H1 (cell line): Measurements from ENCODE around the gene CD46. TPM values are rescaled to one million over a fixed set of nuclear protein-coding genes. Genes with fewer than 3 reads are reported as not detected.

Experiments used
- CTCF ChIA-PET: fragments of 300-600 bp; sonication (Branson Sonifier 250); formaldehyde crosslinking; loops from one replicate; lab custom pipeline; 2021; ENCODE audit not compliant: partially characterized antibody; lab: Charles Lee
- POLR2A ChIA-PET: fragments of 300-600 bp; sonication (Branson Sonifier 250); formaldehyde crosslinking; loops from one replicate; lab custom pipeline; 2021; ENCODE audit warnings: inconsistent platforms; ENCODE audit not compliant: partially characterized antibody; lab: Charles Lee
- DNase-seq, 2 experiments: peaks; one replicate each; pipeline versions ENCODE4 v3.0.0 to v3.0.0-alpha.2; 2010 to 2022; ENCODE audit warnings: low spot score in 2 of 2, low read depth in 1 of 2, mixed read lengths in 1 of 2
- FAIRE-seq: peaks from 2 replicates; lab custom pipeline; 2011; peaks lifted over from hg19 to GRCh38; lab: Jason Lieb, UNC
- H2AFZ ChIP-seq: 2 replicates; pipeline ENCODE4 v1.8.1; 2012; ENCODE audit warnings: low read length, inconsistent platforms
- H2AK5ac ChIP-seq: 2 replicates; pipeline ENCODE4 v1.6.1; 2013; ENCODE audit warnings: low read depth, low read length
- H2BK120ac ChIP-seq: replicated peaks from 2 replicates; pipeline ENCODE3; 2013; ENCODE audit warnings: low read depth, low read length, inconsistent platforms
- H2BK12ac ChIP-seq: 2 replicates; pipeline ENCODE4 v1.6.1; 2013; ENCODE audit warnings: low read depth, low read length
- H2BK15ac ChIP-seq: 2 replicates; pipeline ENCODE4 v1.6.1; 2013; ENCODE audit warnings: low read length
- H2BK20ac ChIP-seq: 2 replicates; pipeline ENCODE4 v1.6.1; 2013; ENCODE audit warnings: low read length
- H2BK5ac ChIP-seq: 2 replicates; pipeline ENCODE4 v1.6.1; 2013; ENCODE audit warnings: low read depth, low read length
- H3K14ac ChIP-seq: 2 replicates; pipeline ENCODE4 v1.6.1; 2013; ENCODE audit warnings: inconsistent platforms; ENCODE audit not compliant: insufficient read length
- H3K18ac ChIP-seq: 2 replicates; pipeline ENCODE4 v1.6.1; 2013; ENCODE audit warnings: low read length; ENCODE audit errors: extremely low read depth
- H3K23ac ChIP-seq: 2 replicates; pipeline ENCODE4 v1.6.1; 2013; ENCODE audit warnings: inconsistent platforms; ENCODE audit not compliant: insufficient read length
- H3K23me2 ChIP-seq: 2 replicates; pipeline ENCODE4 v1.6.1; 2013; ENCODE audit warnings: low read depth, low read length
- H3K27ac ChIP-seq: 2 replicates; pipeline ENCODE4 v1.6.1; 2011; ENCODE audit warnings: low read depth, low read length, inconsistent platforms
- H3K27me3 ChIP-seq, 4 experiments: replicated peaks in 1 of 4; 1 replicate in 1 of 4; 2 replicates in 3 of 4; pipeline versions ENCODE4 v1.6.1 to v1.8.1; 2011 to 2013; ENCODE audit warnings: low read length in 3 of 4, mild to moderate bottlenecking in 3 of 4, inconsistent platforms in 2 of 4, mixed read lengths in 2 of 4, moderate library complexity in 1 of 4; ENCODE audit not compliant: control insufficient read depth in 3 of 4, insufficient read depth in 3 of 4; ENCODE audit errors: extremely low read depth in 1 of 4
- H3K36me3 ChIP-seq, 4 experiments: 2 replicates each; pipeline versions ENCODE4 v1.6.1 to v1.8.1; 2011 to 2013; ENCODE audit warnings: mild to moderate bottlenecking in 4 of 4, low read length in 3 of 4, moderate library complexity in 2 of 4, control low read depth in 1 of 4, inconsistent platforms in 1 of 4; ENCODE audit not compliant: insufficient read depth in 4 of 4, control insufficient read depth in 2 of 4
- H3K4ac ChIP-seq: replicated peaks from 2 replicates; pipeline ENCODE3; 2013; ENCODE audit warnings: low read length, low read depth, mixed read lengths, inconsistent platforms; ENCODE audit not compliant: insufficient read length
- H3K4me1 ChIP-seq, 4 experiments: replicated peaks in 1 of 4; 1 replicate in 1 of 4; 2 replicates in 3 of 4; pipeline versions ENCODE4 v1.6.1 to v1.8.1; 2011 to 2013; ENCODE audit warnings: low read length in 3 of 4, inconsistent platforms in 2 of 4, mixed read lengths in 1 of 4; ENCODE audit not compliant: insufficient read depth in 4 of 4, control insufficient read depth in 3 of 4
- H3K4me2 ChIP-seq, 2 experiments: 2 replicates each; pipeline versions ENCODE4 v1.6.1 to v1.8.1; 2011 to 2013; ENCODE audit warnings: low read depth in 2 of 2, low read length in 2 of 2, control low read depth in 1 of 2, inconsistent platforms in 1 of 2, mild to moderate bottlenecking in 1 of 2; ENCODE audit not compliant: insufficient read depth in 1 of 2
- H3K4me3 ChIP-seq, 4 experiments: fragments of 200-600, 300-600 bp in 1 of 4; sonication (generic), shearing (Covaris generic), sonication (Bioruptor Twin) in 1 of 4; 2 replicates each; pipeline versions ENCODE4 v1.5.1 to v1.8.1; 2011 to 2016; ENCODE audit warnings: low read length in 4 of 4, low read depth in 3 of 4, control low read depth in 2 of 4, inconsistent platforms in 2 of 4, mild to moderate bottlenecking in 2 of 4, mixed read lengths in 1 of 4, moderate library complexity in 1 of 4; ENCODE audit not compliant: insufficient read depth in 2 of 4; ENCODE audit errors: extremely low read depth in 1 of 4
- H3K56ac ChIP-seq: replicated peaks from 2 replicates; pipeline ENCODE3; 2013; ENCODE audit warnings: low read depth, mild to moderate bottlenecking, mixed read lengths, low read length, inconsistent platforms; ENCODE audit not compliant: insufficient read length
- H3K79me1 ChIP-seq: 2 replicates; pipeline ENCODE4 v1.6.1; 2013; ENCODE audit warnings: low read depth, low read length, control low read depth
- H3K79me2 ChIP-seq, 2 experiments: 2 replicates each; pipeline versions ENCODE4 v1.6.1 to v1.8.1; 2012 to 2013; ENCODE audit warnings: low read length in 2 of 2, mild to moderate bottlenecking in 2 of 2, inconsistent platforms in 1 of 2; ENCODE audit not compliant: insufficient read depth in 2 of 2, control insufficient read depth in 1 of 2
- H3K9ac ChIP-seq, 4 experiments: replicated peaks in 1 of 4; 1 replicate in 1 of 4; 2 replicates in 3 of 4; pipeline versions ENCODE4 v1.6.1 to v1.8.1; 2011 to 2013; ENCODE audit warnings: low read depth in 3 of 4, low read length in 3 of 4, control low read depth in 2 of 4, mild to moderate bottlenecking in 2 of 4, moderate library complexity in 2 of 4, inconsistent platforms in 1 of 4; ENCODE audit errors: extremely low read depth in 1 of 4
- H3K9me3 ChIP-seq, 2 experiments: 2 replicates each; pipeline versions ENCODE4 v1.6.1 to v1.8.1; 2012 to 2013; ENCODE audit warnings: mild to moderate bottlenecking in 2 of 2, moderate library complexity in 2 of 2, control low read depth in 1 of 2, inconsistent platforms in 1 of 2, low read depth in 1 of 2, low read length in 1 of 2, mixed read lengths in 1 of 2; ENCODE audit not compliant: insufficient read depth in 2 of 2
- H4K20me1 ChIP-seq, 2 experiments: replicated peaks in 1 of 2; 2 replicates each; pipeline versions ENCODE3 to v1.8.1; 2011 to 2013; ENCODE audit warnings: inconsistent platforms in 2 of 2, low read length in 2 of 2, mild to moderate bottlenecking in 1 of 2; ENCODE audit not compliant: insufficient read depth in 2 of 2, control insufficient read depth in 1 of 2
- H4K5ac ChIP-seq: 2 replicates; pipeline ENCODE4 v1.6.1; 2013; ENCODE audit warnings: low read length, low read depth, mixed read lengths, inconsistent platforms; ENCODE audit not compliant: insufficient read length
- H4K8ac ChIP-seq: 2 replicates; pipeline ENCODE4 v1.8.0; 2013; ENCODE audit warnings: mild to moderate bottlenecking, moderate library complexity, low read length, inconsistent platforms; ENCODE audit not compliant: insufficient read depth; ENCODE audit errors: extremely low read depth
- H4K91ac ChIP-seq: replicated peaks from 2 replicates; pipeline ENCODE3; 2013; ENCODE audit warnings: low read length, mixed read lengths, inconsistent platforms; ENCODE audit not compliant: insufficient read length
- ATF2 ChIP-seq: IDR thresholded peaks from 2 replicates; pipeline ENCODE4 v1.6.1; 2012; ENCODE audit warnings: low read length, inconsistent platforms
- CBX8 ChIP-seq: fragments of 300-800, 300-1000 bp; sonication (generic); IDR thresholded peaks from 2 replicates; pipeline ENCODE4 v1.7.1; 2016; ENCODE audit warnings: low read depth, low read length, borderline replicate concordance
- CHD1 ChIP-seq: IDR thresholded peaks from 2 replicates; pipeline ENCODE4 v1.6.1; 2012; ENCODE audit warnings: low read depth, low read length, improper control_type of control experiment
- EZH2 ChIP-seq: fragments of 200-600 bp; sonication (generic); IDR thresholded peaks from 2 replicates; pipeline ENCODE4 v1.7.1; 2012; ENCODE audit warnings: low read depth, mild to moderate bottlenecking, moderate library complexity, low read length, inconsistent platforms; ENCODE audit not compliant: severe bottlenecking
- RFX5 ChIP-seq: IDR thresholded peaks from 2 replicates; pipeline ENCODE4 v1.6.1; 2011; ENCODE audit warnings: low read depth, low read length, improper control_type of control experiment, borderline replicate concordance
- WGBS, 2 experiments: shearing (Covaris generic) in 1 of 2; methylation state at CpG; one replicate each; pipeline versions ENCODE4 v1.1.6 to v1.1.7; 2013 to 2015; ENCODE audit warnings: low lambda C conversion rate in 2 of 2, mixed read lengths in 2 of 2, inconsistent platforms in 1 of 2, low coverage in 1 of 2, missing lambda C conversion rate in 1 of 2; ENCODE audit not compliant: insufficient replicate concordance in 2 of 2, insufficient coverage in 1 of 2, insufficient read length in 1 of 2; ENCODE audit errors: extremely low coverage in 1 of 2, missing lambda C conversion rate in 1 of 2; 5-methylcytosine and 5-hydroxymethylcytosine counted together
- polyA plus RNA-seq, 7 experiments: library from polyadenylated mRNA; depleted of rRNA in 3 of 7; stranded (reverse) in 5 of 7; unstranded in 2 of 7; fragments of >200 nt in 5 of 7; fragments of 200-250 nt in 2 of 7; gene quantifications; 1 replicate in 5 of 7; 2 replicates in 1 of 7; 4 replicates in 1 of 7; pipeline versions ENCODE4 v1.2.1 to v1.2.3, GENCODE V29; 2011 to 2013; ENCODE audit warnings: missing spikeins in 2 of 7, mixed read lengths in 2 of 7
- total RNA-seq: library from RNA; stranded (reverse); fragmentation: NEBNext Ultra II Directional; extraction: Animal tissue kit (Norgen Biotek cat#: 25700); gene quantifications from 2 replicates; pipeline ENCODE4 v1.2.1, GENCODE V29; 2021

CD46 gene
- total and polyA plus RNA-seq, 2 of the 8 experiments (the other 6 are each of a cell fraction or from before 2014, with no cell fraction given), result 60.9 to 113 TPM

- Histone ChIP-seq H4K20me1 (no peaks in the 10 kb centered on the region), H3K14ac (no peak overlapping the region), H4K5ac (no peak overlapping the region), H3K27ac (no peak overlapping the region), H3K4ac (no peak overlapping the region), H3K56ac (no peak overlapping the region), H2AFZ (no peak overlapping the region), H3K23me2 (peaks cover 1% of the 10 kb centered on the region; the same call in 1 of the 2 replicates), H3K4me3 (no peak overlapping the region), H3K79me2 (peaks cover 0 to 58% of the 10 kb centered on the region in 2 experiments; a peak in 3 of 4 replicates), H3K9me3 (peaks cover 0 to 4% of the 10 kb centered on the region in 2 experiments; a peak in 1 of 4 replicates), H2BK120ac (no peak overlapping the region), H3K9ac (no peak overlapping the region), H2BK5ac (no peak overlapping the region), H3K4me2 (no peak overlapping the region), H2BK20ac (no peak overlapping the region), H3K23ac (no peak overlapping the region), H3K27me3 (no peaks in the 10 kb centered on the region), H2BK12ac (no peak overlapping the region), H3K4me1 (no peaks in the 10 kb centered on the region), H4K91ac (no peak overlapping the region), H3K79me1 (no peaks in the 10 kb centered on the region; the same call in 1 of the 2 replicates), H3K18ac (no peak overlapping the region), H3K36me3 (peaks cover 0 to 44% (median 11%) of the 10 kb centered on the region in 4 experiments; a peak in 6 of 8 replicates), H2BK15ac (no peak overlapping the region)
- CTCF ChIA-PET, result no interaction called here
- no peak for FAIRE-seq
- WGBS, 2 experiments, result 96% methylated on average over 1 of the region's 1 CpG; no CpG with 5 or more reads in 1 of the 2 experiments
- TF ChIP-seq ATF2 (no peak), EZH2 (no peak), CHD1 (no peak), CBX8 (no peak), RFX5 (no peak)
- TF ChIP-seq, all 59 proteins: peak for 0
- DNase-seq, result no peak
- H2AK5ac ChIP-seq, result no peak overlapping the region
- no peak overlapping the region for H4K8ac ChIP-seq
- POLR2A ChIA-PET, result no interaction called here
Measured at GRCh38 chr1:207781312-207781711, 29.5 kb downstream of the CD46 start.
